Mucosa of gallbladder (tissue), 1 donor: Measurements from ENCODE around the gene WDR90. TPM values are rescaled to one million over a fixed set of nuclear protein-coding genes. Genes with fewer than 3 reads are reported as not detected.

Experiments
- DNase-seq: peaks from one replicate; pipeline ENCODE4 v3.0.0-alpha.2; 2020; ENCODE audit warnings: low spot score
- total RNA-seq: library from RNA; stranded (reverse); gene quantifications from one replicate; pipeline ENCODE4 v1.2.1, GENCODE V29; 2021
- donor health status: DM: no; HTN: no; CAD: no.

The WDR90 gene
- total RNA-seq, 1 donor from 2014 or later: 62.4 TPM

DNA sequence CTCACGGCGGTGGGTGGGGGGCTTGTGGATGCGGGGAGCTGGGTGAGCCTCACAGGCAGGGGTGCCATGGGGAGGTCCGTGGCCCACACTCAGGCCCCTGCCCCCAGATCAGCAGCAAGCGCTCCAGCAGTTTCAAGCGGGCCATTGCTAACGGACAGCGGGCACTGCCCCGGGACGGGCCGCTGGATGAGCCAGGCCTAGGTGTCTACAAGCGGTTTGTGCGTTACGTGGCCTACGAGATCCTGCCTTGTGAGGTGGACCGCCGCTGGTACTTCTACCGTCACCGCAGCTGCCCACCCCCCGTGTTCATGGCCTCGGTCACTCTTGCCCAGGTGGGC lies 27.4 kb downstream of the WDR90 start:
- no peak for DNase-seq

DNA sequence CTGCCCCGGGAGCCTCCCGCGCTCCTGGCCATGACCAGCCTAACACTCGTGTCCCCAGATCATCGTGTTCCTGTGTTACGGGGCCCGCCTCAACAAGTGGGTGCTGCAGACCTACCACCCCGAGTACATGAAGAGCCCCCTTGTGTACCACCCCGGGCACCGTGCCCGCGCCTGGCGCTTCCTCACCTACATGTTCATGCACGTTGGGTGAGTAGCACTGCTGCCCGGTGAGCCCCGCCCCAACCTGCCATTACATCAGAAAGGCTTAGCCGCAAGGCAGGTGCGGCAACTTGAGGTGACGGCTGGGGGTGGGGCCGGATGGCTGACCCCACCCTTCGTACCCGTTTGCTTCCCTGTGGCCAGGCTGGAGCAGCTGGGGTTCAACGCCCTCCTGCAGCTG lies 27.7 kb downstream of the WDR90 start:
- peak; percentile 56 for DNase-seq

- DNase-seq: no peak
Observed at GRCh38 chr16:677316-678190, 28.4 kb downstream of the WDR90 start.

GRCh38 chr16:678209-678857 lies 29.2 kb downstream of the WDR90 start:
- no peak for DNase-seq

DNA sequence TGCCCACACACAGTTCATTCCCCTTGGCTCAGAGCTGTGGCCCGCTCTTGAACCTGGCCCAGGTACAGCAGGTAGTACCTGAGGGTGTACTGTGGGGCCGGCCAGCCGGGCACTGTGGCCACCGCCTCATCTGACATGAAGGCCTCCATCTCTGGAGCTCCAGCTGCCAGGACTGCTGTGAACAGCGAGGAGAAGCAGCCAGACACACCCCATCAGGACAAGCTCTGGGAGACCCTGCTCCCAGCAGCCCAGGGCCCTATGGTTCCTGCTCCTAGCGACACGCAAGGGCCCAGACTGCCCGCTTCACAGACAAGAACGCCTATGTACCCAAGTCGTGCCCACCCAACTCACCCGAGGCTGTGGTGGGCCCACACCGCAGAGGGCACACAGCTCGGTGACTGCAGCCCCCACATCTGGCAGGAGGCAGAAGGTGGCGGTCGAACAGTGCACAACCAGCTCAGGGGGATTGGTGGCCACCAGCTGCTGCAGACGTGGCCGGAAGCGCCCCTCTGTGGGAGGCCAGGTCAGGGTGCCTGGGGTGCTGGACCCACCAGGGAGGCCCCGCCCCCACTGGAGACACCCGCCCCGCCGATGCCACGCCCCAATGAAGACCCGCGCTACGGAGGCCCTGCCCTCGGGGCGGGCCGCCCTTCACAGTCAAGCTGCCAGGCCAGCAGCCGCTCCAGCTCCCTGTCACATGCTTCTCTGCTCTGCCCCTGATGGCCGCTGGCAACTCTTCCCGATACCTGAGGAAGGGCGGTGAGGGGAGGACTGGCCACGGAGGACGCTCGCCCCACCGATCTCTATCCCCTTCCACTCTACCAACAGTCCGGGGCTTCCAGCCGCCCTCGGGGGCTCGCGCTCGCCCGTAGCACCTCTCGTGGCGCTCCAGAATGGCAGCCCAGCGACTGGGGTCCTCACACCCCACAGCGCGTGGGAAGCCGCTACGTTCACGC lies 30.0 kb downstream of the WDR90 start:
- DNase-seq: peak; percentile 64

GRCh38 chr16:679814-680624 lies 30.9 kb downstream of the WDR90 start, which contains the start of gene STUB1:
TSS of gene STUB1 (plus strand) at chr16:680410. CDS start at chr16:680526, 116 bp downstream.
- DNase-seq: peak; percentile 81

DNA sequence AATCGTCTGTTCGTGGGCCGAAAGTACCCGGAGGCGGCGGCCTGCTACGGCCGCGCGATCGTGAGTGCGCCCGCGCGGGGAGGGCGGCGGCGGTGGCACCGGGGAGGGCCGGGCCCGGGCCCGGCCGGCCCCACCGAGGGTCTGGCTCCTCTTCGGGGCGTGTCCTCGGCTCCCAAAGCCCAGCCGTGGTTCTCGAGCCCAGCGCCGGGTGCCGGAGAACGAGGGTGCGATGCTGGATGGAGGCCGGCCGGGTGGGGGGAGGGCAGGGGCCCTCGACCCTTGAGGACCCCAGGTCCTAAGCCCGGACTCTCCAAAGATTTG lies 31.4 kb downstream of the WDR90 start:
- no peak for DNase-seq

- DNase-seq: no peak
Observed at GRCh38 chr16:680967-681745, 32.0 kb downstream of the WDR90 start.

DNA sequence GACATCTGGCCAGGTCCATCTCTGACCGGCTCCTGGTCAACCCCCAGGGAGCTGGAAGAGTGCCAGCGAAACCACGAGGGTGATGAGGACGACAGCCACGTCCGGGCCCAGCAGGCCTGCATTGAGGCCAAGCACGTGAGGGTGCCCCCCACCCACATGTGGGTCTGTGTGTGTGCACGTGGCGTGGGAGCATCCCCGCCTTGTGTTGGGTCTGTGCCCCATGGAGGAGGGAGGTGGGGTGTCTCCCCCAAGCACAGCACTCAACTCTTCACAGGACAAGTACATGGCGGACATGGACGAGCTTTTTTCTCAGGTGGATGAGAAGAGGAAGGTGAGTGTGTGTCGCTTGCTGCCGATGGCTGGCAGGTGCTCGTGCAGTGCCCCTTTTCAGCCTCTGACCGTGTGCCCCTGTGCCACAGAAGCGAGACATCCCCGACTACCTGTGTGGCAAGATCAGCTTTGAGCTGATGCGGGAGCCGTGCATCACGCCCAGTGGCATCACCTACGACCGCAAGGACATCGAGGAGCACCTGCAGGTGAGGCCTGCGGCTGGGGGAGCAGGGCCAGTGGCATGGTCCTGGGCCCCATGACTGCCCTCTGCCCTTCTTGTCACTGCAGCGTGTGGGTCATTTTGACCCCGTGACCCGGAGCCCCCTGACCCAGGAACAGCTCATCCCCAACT lies 32.7 kb downstream of the WDR90 start:
- no peak for DNase-seq

- no peak for DNase-seq
Observed at GRCh38 chr16:682493-683395, 33.6 kb downstream of the WDR90 start.

DNA sequence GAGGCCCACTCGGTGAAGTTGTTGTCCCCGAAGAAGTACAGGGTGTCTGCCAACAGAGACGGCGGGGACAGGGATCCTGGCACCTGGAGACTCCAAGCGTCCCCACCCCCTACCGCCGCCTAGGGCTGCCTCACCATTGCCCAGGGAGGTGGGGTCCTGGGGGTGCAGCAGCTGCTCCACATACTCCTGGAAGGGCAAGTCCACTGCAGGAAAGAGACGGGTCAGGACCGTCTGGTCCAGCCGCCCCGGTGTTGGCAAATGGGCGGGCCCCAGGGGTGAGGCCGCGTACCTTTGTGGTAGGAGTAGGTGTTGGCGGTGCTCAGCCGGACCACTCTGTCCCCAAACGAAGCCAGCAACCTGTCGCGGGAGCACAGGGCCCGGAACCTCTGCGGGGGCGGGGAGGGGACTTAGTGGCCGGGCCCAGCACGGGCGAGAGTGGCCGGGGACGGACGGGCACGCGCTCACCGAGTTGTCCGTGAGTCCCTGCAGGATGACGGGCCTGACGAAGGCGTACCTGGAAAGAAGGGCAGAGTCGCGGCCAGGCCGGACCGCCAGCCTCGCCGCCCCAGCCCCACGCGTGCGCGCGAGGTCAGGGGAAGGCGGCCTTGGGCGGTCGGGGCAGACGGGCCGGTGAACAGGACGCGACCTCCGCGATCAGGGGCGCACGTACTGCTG lies 34.4 kb downstream of the WDR90 start:
- DNase-seq: no peak

DNA sequence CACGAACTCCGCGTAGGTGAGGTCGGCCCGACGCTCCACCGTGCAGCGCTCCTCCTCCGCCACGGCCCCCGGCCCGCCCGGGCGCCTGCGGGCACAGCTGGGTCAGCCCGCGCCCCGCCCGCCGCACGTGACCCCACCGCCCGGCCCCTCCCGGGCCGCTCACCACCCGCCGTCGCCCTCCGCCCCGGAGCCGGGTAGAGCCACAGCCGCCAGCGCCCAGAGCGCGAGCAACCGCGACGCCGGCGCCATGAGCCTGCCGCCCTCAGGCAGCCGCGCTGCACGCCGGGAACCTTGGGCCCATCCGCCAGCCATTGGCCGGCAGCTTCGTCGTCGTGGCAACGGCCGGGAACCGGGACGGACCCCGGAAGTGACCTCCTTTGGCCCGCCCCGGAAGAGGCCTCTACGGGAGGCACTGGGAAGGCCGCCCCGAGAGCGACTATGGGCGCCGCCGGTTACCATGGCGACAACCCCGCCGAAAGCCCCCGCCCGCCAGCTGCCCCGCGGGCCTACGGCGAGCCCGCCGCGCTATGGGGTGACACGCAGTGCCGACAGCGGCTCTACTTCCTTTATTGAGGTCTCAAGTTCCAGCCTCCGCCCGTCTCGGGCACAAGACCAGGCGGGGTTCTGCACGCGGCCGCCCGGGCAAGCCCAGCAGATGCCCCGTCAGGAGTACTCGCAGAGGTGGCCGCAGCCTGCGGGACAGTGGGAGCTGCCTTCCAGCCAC lies 35.1 kb downstream of the WDR90 start, which contains the start of gene JMJD8:
TSS of gene JMJD8 (minus strand) at position 264 of the 724 bp plus-strand sequence. CDS start at position 249, 15 bp downstream.
- peak; percentile 97 for DNase-seq

DNA sequence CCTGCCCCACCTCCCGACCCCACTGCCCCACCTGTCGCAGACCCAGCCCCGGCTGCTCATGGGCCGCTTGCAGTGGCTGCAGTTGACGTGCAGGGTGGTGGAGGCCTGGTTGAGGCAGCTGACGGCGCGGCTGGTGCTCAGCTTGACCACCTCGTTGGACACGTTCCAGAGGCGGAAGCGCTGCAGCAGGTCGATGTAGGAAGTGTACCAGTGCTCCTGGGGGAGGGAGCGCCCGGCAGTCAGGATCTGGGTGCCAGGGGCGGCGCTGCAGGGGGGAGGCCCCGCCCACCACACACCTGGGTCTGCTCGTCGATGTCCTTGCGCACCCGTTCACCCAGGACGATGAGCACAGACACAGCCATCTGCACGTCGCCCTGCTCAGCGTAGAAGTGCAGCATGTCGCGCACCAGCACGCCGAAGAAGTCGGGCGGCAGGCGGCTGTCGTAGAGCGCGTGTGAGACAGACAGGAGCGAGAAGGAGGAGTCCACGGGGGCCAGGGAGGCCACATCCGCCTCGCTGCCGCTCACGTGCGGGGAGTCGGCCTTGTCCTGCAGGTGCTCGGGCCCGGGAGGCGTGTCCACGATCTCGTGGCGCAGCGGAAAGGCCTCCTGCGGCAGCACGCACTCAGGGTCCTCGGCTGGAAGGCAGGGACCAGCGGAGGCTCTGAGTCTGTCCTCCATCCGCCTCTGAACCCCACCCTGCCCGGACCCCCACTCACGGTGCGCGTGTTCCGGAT lies 36.0 kb downstream of the WDR90 start:
- no peak for DNase-seq

- DNase-seq: no peak
Observed at GRCh38 chr16:685967-686366, 36.8 kb downstream of the WDR90 start.

DNA sequence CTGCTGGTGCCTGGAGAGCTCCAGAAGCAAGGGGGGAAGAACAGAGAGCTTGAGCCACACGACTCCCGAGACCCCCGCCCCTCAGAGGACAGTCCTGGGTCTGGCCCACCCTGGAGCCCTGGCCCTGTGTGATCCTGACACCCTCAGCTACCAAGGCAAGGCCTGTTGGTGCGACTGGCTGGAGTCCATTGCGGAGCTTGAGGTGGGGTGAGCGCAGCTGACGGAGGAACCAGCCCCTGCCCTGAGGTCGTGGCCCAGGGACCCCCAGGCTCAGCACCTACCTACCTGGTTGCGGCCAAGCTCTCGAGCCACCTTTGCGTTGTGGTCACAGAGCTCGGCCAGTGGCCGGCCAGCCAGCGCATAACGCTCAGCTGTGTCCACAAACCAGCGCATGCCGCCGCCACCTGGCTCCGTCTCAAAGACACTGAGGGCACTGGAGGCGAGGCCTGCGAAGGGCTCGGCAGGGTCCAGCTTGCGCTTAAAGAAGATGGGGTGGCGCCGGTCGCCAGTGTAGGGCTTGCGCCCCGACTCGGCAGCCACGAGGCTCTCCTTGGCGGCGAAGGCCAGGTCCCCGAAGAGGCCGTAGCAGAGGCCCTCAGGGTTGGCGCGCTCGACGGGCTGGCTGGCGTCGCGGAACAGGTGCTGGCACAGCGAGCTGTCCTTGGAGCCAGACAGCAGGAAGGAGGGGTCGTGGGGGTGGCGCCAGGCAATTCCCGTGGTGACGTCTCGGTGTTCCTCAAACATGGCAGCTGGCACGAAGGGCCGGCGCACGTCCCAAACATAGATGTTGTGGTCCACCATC lies 37.5 kb downstream of the WDR90 start:
- no peak for DNase-seq

GRCh38 chr16:687499-687898 lies 38.3 kb downstream of the WDR90 start:
- DNase-seq: no peak
